Thyroid gland (tissue), 4 donors: Measurements from ENCODE around the gene PDPK1. TPM values are rescaled to one million over a fixed set of nuclear protein-coding genes. Genes with fewer than 3 reads are reported as not detected.

Experiments used
- DNase-seq, 2 donors: peaks; one replicate each; pipeline ENCODE4 v3.0.0-alpha.2; 2019
- H3K27ac ChIP-seq, 3 donors: fragments of 200-600 bp; sonication (generic); 1 replicate in 2 of 3; 2 replicates in 1 of 3; pipeline ENCODE4 v1.5.1; 2016 to 2019; ENCODE audit warnings: mild to moderate bottlenecking in 1 of 3, moderate library complexity in 1 of 3
- H3K27me3 ChIP-seq: fragments of 200-600 bp; sonication (generic); one replicate; pipeline ENCODE4 v1.5.1; 2019
- H3K36me3 ChIP-seq, 2 donors: fragments of 200-600 bp; sonication (generic); one replicate each; pipeline ENCODE4 v1.5.1; 2016 to 2019
- H3K4me1 ChIP-seq, 2 donors: fragments of 200-600 bp; sonication (generic); one replicate each; pipeline ENCODE4 v1.5.1; 2017 to 2019
- H3K4me3 ChIP-seq, 3 donors: fragments of 200-600 bp; sonication (generic); replicated peaks in 1 of 3; 1 replicate in 2 of 3; 2 replicates in 1 of 3; pipeline ENCODE4 v1.5.1; 2016; ENCODE audit warnings: mild to moderate bottlenecking in 1 of 3
- H3K9me3 ChIP-seq: fragments of 200-600 bp; sonication (generic); one replicate; pipeline ENCODE4 v1.5.1; 2017
- CTCF ChIP-seq, 6 experiments: fragments of 200-600 bp in 3 of 6; fragments of 450-650 bp in 3 of 6; sonication (generic) in 3 of 6; IDR thresholded peaks; one replicate each; pipeline ENCODE4 v1.5.1; 2016 to 2019; ENCODE audit warnings: antibody characterized with exemption in 6 of 6, mild to moderate bottlenecking in 2 of 6, inconsistent platforms in 1 of 6, moderate library complexity in 1 of 6
- POLR2A ChIP-seq, 2 donors: fragments of 450-650 bp; IDR thresholded peaks; one replicate each; pipeline ENCODE4 v1.6.1; 2017; ENCODE audit warnings: antibody characterized with exemption in 2 of 2, mild to moderate bottlenecking in 2 of 2, moderate library complexity in 1 of 2
- WGBS, 2 donors: methylation state at CpG; one replicate each; pipeline ENCODE4 v1.1.5; 2017; 5-methylcytosine and 5-hydroxymethylcytosine counted together
- intact Hi-C: fragments of 100-400 bp; cut with DNase I; formaldehyde crosslinking; loops from one replicate; pipeline ENCODE4 v1.15.1; 2023
- total RNA-seq, 4 donors: library from RNA; depleted of rRNA; stranded (reverse); fragments of >200 nt; gene quantifications; one replicate each; pipeline ENCODE4 v1.2.3, GENCODE V29; 2016

PDPK1 gene
- total RNA-seq, 4 donors from 2014 or later, result 33.3 to 89.0 (median 39.5) TPM

GRCh38 chr16:2497695-2498484, 39.9 kb upstream of the PDPK1 start:
- H3K4me1 ChIP-seq, result peaks cover 45 to 80% of the 10 kb centered on the region in 2 donors
- no peak for TF ChIP-seq CTCF (IDR thresholded peaks at IDR 0.05)
- no peak for TF ChIP-seq POLR2A (IDR thresholded peaks at IDR 0.05)
- H3K9me3 ChIP-seq, result no peaks in the 10 kb centered on the region
- H3K27me3 ChIP-seq, result no peaks in the 10 kb centered on the region
- intact Hi-C loops, result no loop called here
- H3K36me3 ChIP-seq, result peaks cover 0 to 10% of the 10 kb centered on the region in 2 donors
- 80 to 88% methylated on average over 4 to 16 of the region's 26 CpGs for WGBS, 2 donors
- DNase-seq, result no peak
- no peak overlapping the region for H3K4me3 ChIP-seq
- peak overlapping the region; percentile 72 to 90 (median 79) for H3K27ac ChIP-seq

DNA sequence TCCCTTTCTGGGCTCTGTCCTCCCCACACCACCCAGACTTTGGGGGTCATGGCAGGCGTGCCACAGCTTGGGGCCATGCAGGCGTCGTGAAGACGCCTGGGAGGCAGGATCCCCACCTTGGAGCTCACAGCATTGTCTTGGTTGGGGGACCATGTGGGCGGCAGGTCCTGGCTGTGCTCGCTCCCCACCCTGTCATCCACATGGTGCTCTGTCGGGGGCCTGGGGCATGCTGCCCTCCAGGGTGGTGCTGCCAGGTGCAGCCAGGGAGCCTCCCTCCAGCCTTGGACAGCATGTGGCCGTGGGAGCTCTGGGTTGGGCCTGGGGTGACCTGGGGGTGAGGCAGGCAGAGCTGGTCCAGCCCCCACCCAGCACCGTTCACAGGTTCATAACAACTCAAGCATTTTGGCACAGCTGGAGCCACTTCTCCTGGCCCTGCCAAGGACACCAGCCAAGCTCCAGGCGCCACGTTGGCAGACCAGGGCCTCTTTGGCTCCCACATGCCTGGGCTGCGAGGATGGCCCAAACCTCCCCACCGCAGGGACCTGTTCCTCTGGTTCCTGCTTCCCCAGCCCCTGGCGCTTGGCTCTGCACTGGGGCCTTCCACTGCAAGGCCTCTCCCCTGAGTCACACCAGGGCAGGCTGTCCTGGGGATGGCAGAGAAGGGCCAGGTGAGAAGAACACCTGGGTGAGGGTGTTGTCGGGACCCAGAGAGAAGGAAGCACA, 39.1 kb upstream of the PDPK1 start:
- intact Hi-C loops, result no loop called here
- Histone ChIP-seq H3K4me1 (peaks cover 46 to 74% of the 10 kb centered on the region in 2 donors), H3K27ac (peak overlapping the region; percentile 79 to 93 (median 90)), H3K9me3 (no peaks in the 10 kb centered on the region), H3K27me3 (no peaks in the 10 kb centered on the region), H3K4me3 (no peak overlapping the region), H3K36me3 (peaks cover 0 to 10% of the 10 kb centered on the region in 2 donors)
- WGBS, 2 donors, result 49 to 86% methylated on average over 7 of the region's 15 CpGs
- DNase-seq, result peak; percentile 97 to 98
- TF ChIP-seq CTCF (IDR thresholded peaks at IDR 0.05), result no peak
- peak in 1 of 2 donors; percentile 24 for TF ChIP-seq POLR2A (IDR thresholded peaks at IDR 0.05)

- no peak for DNase-seq
- Histone ChIP-seq H3K27me3 (no peaks in the 10 kb centered on the region), H3K27ac (peak overlapping the region; percentile 79 to 93 (median 90)), H3K4me1 (peaks cover 43 to 67% of the 10 kb centered on the region in 2 donors), H3K4me3 (no peak overlapping the region), H3K36me3 (peaks cover 0 to 10% of the 10 kb centered on the region in 2 donors), H3K9me3 (no peaks in the 10 kb centered on the region)
- WGBS, 2 donors, result 89 to 100% methylated on average over 3 to 4 of the region's 6 CpGs
- TF ChIP-seq CTCF (IDR thresholded peaks at IDR 0.05), result no peak
- TF ChIP-seq POLR2A (IDR thresholded peaks at IDR 0.05), result no peak
- intact Hi-C loops, result no loop called here
Observed at GRCh38 chr16:2499454-2499853, 38.4 kb upstream of the PDPK1 start.

GRCh38 chr16:2499890-2500429, 37.9 kb upstream of the PDPK1 start:
- Histone ChIP-seq H3K9me3 (no peaks in the 10 kb centered on the region), H3K27me3 (no peaks in the 10 kb centered on the region), H3K27ac (peak overlapping the region in 2 of 3 donors; percentile 79 to 90), H3K4me3 (no peak overlapping the region), H3K36me3 (peaks cover 0 to 10% of the 10 kb centered on the region in 2 donors), H3K4me1 (peaks cover 43 to 63% of the 10 kb centered on the region in 2 donors)
- no peak for TF ChIP-seq POLR2A (IDR thresholded peaks at IDR 0.05)
- TF ChIP-seq CTCF (IDR thresholded peaks at IDR 0.05), result no peak
- no peak for DNase-seq
- 93 to 95% methylated on average over 14 to 27 of the region's 29 CpGs for WGBS, 2 donors
- intact Hi-C loops, result loop anchor here (5.0 kb wide), 3 partner anchors 73 to 303 kb away; partner anchors contain the start of genes ABCA3, CASKIN1 and CCNF
